Anterior cingulate cortex (tissue), 58 donors: ENCODE data around the gene RWDD2A.

Experiments
- DNase-seq, 58 donors: peaks; one replicate each; lab custom pipeline; 2025; lab: John Stamatoyannopoulos, UW

The RWDD2A gene

GRCh38 chr6:83198486-83199172 lies 5.5 kb downstream of the RWDD2A start:
- no peak for DNase-seq

DNA sequence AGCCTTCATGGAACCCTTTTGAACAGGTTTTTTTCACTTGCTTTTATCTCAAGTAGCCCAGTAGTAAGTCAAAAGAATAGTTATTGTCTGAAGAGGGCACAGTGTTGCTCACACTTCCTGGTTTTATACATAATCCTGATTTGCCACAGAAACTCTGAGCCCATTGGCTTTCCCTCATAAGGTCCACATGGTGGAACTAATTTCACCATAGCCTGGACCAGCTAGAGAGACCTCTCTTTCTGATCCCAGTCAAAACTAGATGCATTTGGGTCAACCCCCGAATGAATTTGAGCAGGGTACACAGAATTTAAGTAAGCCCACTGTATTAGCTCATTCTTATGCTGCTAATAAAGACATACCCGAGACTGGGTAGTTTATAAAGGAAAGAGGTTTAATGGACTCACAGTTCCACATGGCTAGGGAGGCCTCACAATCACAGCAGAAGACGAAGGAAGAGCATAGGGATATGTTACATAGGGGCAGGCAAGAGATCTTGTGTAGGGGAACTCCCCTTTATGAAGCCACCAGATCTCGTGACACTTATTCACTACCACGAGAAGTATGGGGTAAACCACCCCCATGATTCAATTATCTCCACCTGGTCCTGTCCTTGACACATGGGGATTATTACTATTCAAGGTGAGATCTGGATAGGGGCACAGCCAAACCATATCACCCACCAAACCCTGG lies 6.2 kb downstream of the RWDD2A start:
- no peak for DNase-seq

GRCh38 chr6:83199863-83200225 lies 6.7 kb downstream of the RWDD2A start:
- no peak for DNase-seq

DNA sequence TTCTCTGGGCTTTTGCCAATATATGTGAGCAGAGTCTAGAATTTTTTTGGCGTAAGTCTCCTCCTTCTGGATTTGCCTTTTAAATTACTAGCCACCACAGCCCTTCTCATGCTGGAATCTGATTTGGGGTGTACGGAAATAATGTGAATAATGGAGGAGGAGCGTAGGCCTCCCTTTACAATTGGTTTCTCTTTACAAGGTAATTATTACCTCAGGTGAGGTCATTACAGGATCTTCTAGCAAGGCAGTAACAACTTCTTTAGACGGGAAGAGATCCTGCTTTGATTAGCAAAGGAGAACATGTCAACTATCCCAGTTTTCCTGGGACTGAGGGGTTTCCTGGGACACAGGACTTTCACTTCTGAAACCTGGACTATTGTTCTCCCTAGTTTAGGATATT lies 8.9 kb downstream of the RWDD2A start:
- DNase-seq = peak in 1 of 58 donors; percentile 7

- peak in 50 of 58 donors; percentile 2 to 76 (median 44) for DNase-seq
Measured at GRCh38 chr6:83215131-83216047, 22.2 kb downstream of the RWDD2A start.

- DNase-seq = no peak
Measured at GRCh38 chr6:83216806-83217205, 23.6 kb downstream of the RWDD2A start.

GRCh38 chr6:83218646-83219045 lies 25.5 kb downstream of the RWDD2A start:
- no peak for DNase-seq

DNA sequence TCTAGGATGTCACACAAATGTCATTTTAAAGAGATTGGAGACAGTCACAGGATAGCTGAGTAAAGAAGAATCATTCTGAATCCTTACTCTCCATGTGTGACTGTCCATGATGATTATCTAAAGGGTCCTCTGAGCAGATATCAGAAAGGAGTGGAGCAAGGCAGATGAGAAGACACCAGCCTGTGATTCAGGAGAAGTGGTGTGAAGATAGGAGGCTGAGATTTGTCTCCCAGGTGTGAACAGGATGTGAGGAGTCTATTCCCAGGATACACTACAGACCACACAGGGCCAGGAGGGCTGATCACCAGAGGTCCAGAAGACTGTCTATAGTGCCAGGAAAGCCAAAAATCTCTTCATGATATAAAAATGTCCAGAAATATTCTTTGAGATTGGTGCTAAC lies 27.0 kb downstream of the RWDD2A start:
- DNase-seq = no peak

- DNase-seq = no peak
Measured at GRCh38 chr6:83221276-83221675, 28.1 kb downstream of the RWDD2A start.

GRCh38 chr6:83221889-83222479 lies 28.8 kb downstream of the RWDD2A start:
- DNase-seq = peak in 1 of 58 donors; percentile 37

GRCh38 chr6:83226517-83226916 lies 33.4 kb downstream of the RWDD2A start:
- DNase-seq = no peak

GRCh38 chr6:83231146-83231545 lies 38.0 kb downstream of the RWDD2A start:
- no peak for DNase-seq

- no peak for DNase-seq
Measured at GRCh38 chr6:83247471-83247870, 54.3 kb downstream of the RWDD2A start.
